ENCODE data around the gene LDLRAD4. TPM values are rescaled to one million over a fixed set of nuclear protein-coding genes. Genes with fewer than 3 reads are reported as not detected.
"Not testable (repeated sequence)": the region's sequence is repeated elsewhere in the genome, so short reads cannot be mapped to it uniquely, and the experiment has no call there.

Gene LDLRAD4
- total RNA-seq, 1 experiment from 2014 or later, result not detected

GRCh38 chr18:13584825-13585224 is 366.3 kb downstream of the LDLRAD4 start:
- DNase-seq (ENCODE audit: low read depth), result no peak

GRCh38 chr18:13585379-13586153 is 367.0 kb downstream of the LDLRAD4 start:
- no peak for DNase-seq (ENCODE audit: low read depth)

DNA sequence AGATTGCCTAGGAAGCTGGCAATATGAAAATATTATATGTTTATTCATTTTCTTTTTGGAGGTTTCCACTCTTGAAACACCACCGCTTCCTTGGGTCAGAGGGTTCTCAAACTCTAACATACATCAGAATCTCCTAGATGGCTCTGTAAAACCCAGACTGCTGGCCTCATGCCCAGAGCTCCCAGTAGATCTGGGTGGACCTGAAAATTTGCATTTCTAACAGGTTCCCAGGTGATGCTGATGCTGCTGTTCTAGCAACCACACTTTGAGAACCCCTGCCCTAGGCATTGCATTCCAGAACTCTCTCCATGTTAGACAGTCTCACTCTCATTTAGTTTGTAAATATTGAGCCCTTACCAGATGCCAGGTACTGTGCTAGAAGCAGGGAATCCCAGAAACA is 368.4 kb downstream of the LDLRAD4 start:
- no peak for DNase-seq (ENCODE audit: low read depth)

GRCh38 chr18:13587477-13587876 is 368.9 kb downstream of the LDLRAD4 start:
- no peak for DNase-seq (ENCODE audit: low read depth)

DNA sequence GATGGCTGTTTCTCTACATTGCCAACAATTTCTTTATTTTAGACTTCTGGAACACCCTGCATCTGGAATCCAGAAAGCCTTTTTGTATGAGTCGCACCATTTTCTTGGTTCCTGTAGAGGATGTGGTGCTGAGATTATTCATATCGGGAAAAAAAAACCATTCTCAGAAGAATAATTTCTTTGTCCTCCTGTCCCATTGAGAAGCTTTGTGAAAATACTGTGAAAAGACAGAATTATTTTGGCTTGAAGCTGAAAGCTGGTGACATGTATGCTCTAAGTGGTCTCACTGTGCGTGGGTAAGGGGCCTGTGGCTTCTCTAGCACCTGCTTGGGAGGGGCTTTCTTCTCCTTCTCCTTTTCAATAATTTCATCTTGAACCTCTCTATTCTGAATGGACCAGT is 369.4 kb downstream of the LDLRAD4 start:
- DNase-seq (ENCODE audit: low read depth), result no peak

DNA sequence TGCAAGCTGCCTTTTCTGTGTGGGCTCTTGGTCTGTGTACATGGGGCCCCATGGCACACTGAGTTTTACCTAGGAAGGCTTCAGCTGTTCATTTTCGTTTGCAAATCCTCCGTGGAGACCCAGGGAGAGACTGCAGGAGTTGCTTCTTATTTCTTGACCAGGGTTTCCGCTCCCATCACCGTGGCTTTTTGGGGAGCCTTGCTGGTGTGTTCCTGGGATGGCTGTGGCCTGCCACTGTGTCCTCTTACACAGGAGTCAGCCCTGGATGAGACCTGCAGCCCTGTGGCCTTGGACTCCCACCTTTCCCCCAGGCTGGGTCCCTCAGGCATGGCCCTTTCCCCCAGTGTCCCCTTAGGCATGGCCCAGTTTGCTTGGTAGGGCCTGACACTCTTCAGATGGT is 370.8 kb downstream of the LDLRAD4 start:
- DNase-seq (ENCODE audit: low read depth), result no peak

GRCh38 chr18:13589943-13590342 is 371.4 kb downstream of the LDLRAD4 start:
- no peak for DNase-seq (ENCODE audit: low read depth)

DNA sequence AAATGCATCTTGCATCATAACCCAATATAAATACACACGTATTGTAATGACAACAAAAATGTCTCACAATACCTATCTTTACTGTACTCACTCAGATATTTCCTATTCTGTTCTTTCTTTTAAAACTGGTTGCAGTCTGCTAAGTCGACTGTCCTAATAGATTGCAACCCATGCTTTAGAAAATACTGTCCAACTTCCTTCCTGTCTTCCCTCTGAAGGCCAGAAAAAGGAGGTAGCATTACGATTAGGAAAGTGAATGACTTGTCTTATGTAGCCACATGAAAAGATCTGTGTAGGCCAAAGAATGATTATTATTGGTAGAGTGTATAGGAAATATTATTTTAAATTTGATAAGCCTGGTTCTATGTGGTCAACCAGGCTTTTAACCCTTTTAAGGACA is 373.7 kb downstream of the LDLRAD4 start:
- no peak for DNase-seq (ENCODE audit: low read depth)

GRCh38 chr18:13594551-13594950 is 376.0 kb downstream of the LDLRAD4 start:
- no peak for DNase-seq (ENCODE audit: low read depth)

DNA sequence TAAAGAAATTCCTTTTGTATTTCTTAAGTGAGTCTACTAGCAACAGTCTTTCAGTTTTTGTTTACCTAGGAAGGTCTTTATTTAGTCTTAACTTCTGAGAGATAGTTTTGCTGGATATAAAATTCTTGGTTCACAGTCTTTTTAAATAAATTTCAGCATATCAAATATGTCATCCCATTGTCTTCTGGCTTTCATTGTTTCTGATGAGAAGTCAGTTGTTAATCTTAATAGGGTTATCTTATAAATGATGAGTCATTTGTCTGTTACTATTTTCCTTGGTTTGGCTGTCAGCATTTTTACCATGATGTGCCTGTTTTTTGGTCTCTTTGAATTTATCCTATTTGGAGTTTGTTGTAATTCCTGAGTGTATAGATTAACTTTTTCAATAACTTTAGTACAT is 378.5 kb downstream of the LDLRAD4 start:
- DNase-seq (ENCODE audit: low read depth), result no peak

DNA sequence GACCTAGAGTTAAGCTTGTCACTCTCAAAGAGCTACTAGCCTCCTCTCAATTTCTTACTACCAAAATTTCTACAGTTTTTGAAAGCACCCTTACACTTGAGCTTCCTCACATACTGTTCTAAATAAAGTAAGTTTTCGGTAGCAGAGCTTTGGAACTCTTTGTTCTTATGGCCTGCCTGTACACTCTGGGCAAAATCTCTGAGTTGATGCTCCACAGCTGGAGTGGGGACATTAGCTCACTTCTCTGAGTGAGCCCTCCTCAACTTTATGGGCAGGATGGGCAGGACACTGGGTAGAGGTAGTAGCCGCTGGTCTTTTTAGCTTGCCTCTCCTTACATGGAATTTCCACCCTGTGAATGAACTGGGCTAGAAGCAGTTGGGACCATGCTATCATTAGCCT is 380.0 kb downstream of the LDLRAD4 start:
- no peak for DNase-seq (ENCODE audit: low read depth)

DNA sequence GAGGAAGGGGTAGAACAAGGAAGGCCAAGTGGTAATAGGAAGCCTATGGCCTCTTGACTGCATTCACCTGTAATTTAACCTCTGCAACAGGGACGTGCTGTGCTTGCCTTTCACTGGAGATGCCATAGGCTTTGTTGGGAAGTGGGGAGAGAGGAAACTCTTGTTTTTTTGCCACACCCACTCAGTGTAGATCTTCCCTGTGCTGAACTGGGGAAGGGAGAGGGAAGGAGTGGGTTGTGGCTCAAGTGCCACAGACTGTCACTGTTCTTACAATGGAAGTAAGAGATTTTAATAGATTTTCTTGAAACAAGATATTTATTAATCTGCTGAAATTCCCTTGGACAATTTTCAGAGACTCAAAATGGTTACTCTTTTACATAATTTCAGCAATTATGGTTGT is 380.5 kb downstream of the LDLRAD4 start:
- no peak for DNase-seq (ENCODE audit: low read depth)

DNA sequence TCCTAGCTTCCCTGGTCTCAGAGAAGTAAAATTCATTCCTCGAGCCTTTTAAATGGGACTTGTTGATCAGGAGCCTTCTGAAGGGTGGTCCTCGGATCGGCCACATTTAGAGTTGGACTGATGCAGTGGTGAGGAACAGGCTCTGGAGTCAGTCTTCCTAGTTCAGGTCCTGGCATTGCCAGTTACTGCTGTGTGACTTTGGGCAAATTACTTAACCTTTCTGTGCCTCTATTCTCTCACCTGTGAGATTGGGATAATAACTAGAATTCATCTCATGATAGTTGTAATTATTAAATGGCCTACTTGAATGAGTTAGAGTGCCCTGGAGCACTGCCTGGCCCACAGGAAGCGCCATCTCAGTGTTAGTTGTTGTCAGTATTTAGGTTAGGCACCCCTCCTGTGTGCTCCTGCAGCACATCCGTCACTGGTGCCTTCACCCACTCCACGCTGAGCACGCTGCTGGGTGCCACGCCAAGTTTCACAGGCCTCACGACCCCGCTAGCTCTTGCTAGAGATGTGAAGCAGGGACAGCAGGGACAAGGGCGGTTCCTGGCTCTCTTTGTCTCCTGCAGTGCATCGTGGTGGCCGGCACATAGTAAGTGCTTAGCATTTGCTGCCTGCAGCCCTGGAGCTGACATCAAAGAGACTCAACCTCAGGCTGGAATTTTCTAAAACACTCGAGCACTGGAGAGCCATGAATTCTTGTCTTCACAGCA is 384.9 kb downstream of the LDLRAD4 start:
- DNase-seq (ENCODE audit: low read depth), result no peak

- no peak for DNase-seq (ENCODE audit: low read depth)
Observed at GRCh38 chr18:13604786-13605185, 386.2 kb downstream of the LDLRAD4 start.

GRCh38 chr18:13605477-13605876 is 386.9 kb downstream of the LDLRAD4 start:
- DNase-seq (ENCODE audit: low read depth), result no peak

- no peak for DNase-seq (ENCODE audit: low read depth)
Observed at GRCh38 chr18:13605901-13606300, 387.3 kb downstream of the LDLRAD4 start.

DNA sequence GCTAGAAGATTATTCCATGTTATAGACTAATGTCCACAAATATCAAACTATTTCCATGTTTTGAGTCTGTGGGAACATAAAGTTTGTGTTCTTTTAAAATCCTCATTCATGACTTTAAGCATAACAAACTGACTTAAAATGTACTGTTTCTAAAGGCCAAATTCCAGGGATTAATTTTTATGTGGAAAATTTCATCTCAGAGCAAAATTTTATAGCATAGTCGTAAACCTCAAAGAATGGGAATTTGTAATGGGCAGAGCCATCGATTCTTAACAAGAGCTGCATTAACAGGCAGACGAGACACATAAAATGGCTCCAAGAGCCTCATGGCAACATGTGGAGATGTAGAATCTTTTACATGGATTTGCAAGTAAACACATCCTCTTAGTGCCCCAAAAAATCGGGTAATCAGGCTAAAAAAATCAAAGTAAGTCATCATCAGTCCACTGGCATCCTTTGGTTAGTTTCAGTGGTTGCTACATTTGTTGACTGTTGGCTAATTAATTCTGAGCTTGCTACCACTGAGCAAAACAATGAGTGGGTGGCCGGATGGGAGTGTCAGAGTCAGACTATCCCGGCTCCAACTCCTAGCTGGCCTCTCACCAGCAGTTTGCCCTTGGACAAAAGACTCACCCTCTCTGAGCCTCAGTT is 388.2 kb downstream of the LDLRAD4 start:
- no peak for DNase-seq (ENCODE audit: low read depth)

GRCh38 chr18:13608024-13608562 is 389.5 kb downstream of the LDLRAD4 start:
- DNase-seq (ENCODE audit: low read depth), result not testable (repeated sequence)

GRCh38 chr18:13608791-13609532 is 390.4 kb downstream of the LDLRAD4 start:
- DNase-seq (ENCODE audit: low read depth), result no peak

- no peak for DNase-seq (ENCODE audit: low read depth)
Observed at GRCh38 chr18:13610555-13611141, 392.1 kb downstream of the LDLRAD4 start.

GRCh38 chr18:13611142-13611600 is 392.6 kb downstream of the LDLRAD4 start:
- DNase-seq (ENCODE audit: low read depth), result peak; percentile 6
